ENCODE measurements around the gene TMIGD2. TPM values are rescaled to one million over a fixed set of nuclear protein-coding genes. Genes with fewer than 3 reads are reported as not detected.

TMIGD2 gene
- polyA plus RNA-seq, 2 donors = 0.31 to 0.47 TPM

GRCh38 chr19:4316956-4317355, 14.8 kb upstream of the TMIGD2 start:
- H3K27ac ChIP-seq (ENCODE audit: low read depth in 2 of 2, low read length in 1 of 2) = no peak overlapping the region
- H3K4me3 ChIP-seq (ENCODE audit: low read depth in 1 of 2, low read length in 2 of 2) = no peak overlapping the region
- H3K27me3 ChIP-seq (ENCODE audit: control insufficient read depth in 1 of 2, insufficient read depth in 2 of 2, low read length in 2 of 2) = no peaks in the 10 kb centered on the region
- 83 to 85% methylated on average over 9 of the region's 9 CpGs for WGBS, 2 donors
- peaks cover 0 to 6% of the 10 kb centered on the region in 2 donors for H3K9me3 ChIP-seq (ENCODE audit: control insufficient read depth in 2 of 2, insufficient read depth in 1 of 2, low read depth in 1 of 2, low read length in 1 of 2)
- H3K36me3 ChIP-seq (ENCODE audit: control insufficient read depth in 2 of 2, insufficient read depth in 2 of 2, low read length in 1 of 2) = no peaks in the 10 kb centered on the region
- H3K4me1 ChIP-seq (ENCODE audit: control insufficient read depth in 2 of 2, insufficient read depth in 2 of 2, low read length in 1 of 2) = no peaks in the 10 kb centered on the region

- no peaks in the 10 kb centered on the region for H3K36me3 ChIP-seq (ENCODE audit: control insufficient read depth in 2 of 2, insufficient read depth in 2 of 2, low read length in 1 of 2)
- H3K4me1 ChIP-seq (ENCODE audit: control insufficient read depth in 2 of 2, insufficient read depth in 2 of 2, low read length in 1 of 2) = no peaks in the 10 kb centered on the region
- no peaks in the 10 kb centered on the region for H3K27me3 ChIP-seq (ENCODE audit: control insufficient read depth in 1 of 2, insufficient read depth in 2 of 2, low read length in 2 of 2)
- no peak overlapping the region for H3K27ac ChIP-seq (ENCODE audit: low read depth in 2 of 2, low read length in 1 of 2)
- H3K4me3 ChIP-seq (ENCODE audit: low read depth in 1 of 2, low read length in 2 of 2) = no peak overlapping the region
- H3K9me3 ChIP-seq (ENCODE audit: control insufficient read depth in 2 of 2, insufficient read depth in 1 of 2, low read depth in 1 of 2, low read length in 1 of 2) = no peaks in the 10 kb centered on the region
- WGBS, 2 donors = 41 to 45% methylated on average over 12 of the region's 12 CpGs
Observed at GRCh38 chr19:4313847-4314490, 11.8 kb upstream of the TMIGD2 start.

- Histone ChIP-seq H3K27ac (ENCODE audit: low read depth in 2 of 2, low read length in 1 of 2) (no peak overlapping the region), H3K27me3 (ENCODE audit: control insufficient read depth in 1 of 2, insufficient read depth in 2 of 2, low read length in 2 of 2) (no peaks in the 10 kb centered on the region), H3K9me3 (ENCODE audit: control insufficient read depth in 2 of 2, insufficient read depth in 1 of 2, low read depth in 1 of 2, low read length in 1 of 2) (no peaks in the 10 kb centered on the region), H3K36me3 (ENCODE audit: control insufficient read depth in 2 of 2, insufficient read depth in 2 of 2, low read length in 1 of 2) (no peaks in the 10 kb centered on the region), H3K4me3 (ENCODE audit: low read depth in 1 of 2, low read length in 2 of 2) (no peak overlapping the region), H3K4me1 (ENCODE audit: control insufficient read depth in 2 of 2, insufficient read depth in 2 of 2, low read length in 1 of 2) (no peaks in the 10 kb centered on the region)
- WGBS, 2 donors = 89 to 91% methylated on average over 22 of the region's 22 CpGs
Observed at GRCh38 chr19:4310247-4311121, 8.3 kb upstream of the TMIGD2 start.

DNA sequence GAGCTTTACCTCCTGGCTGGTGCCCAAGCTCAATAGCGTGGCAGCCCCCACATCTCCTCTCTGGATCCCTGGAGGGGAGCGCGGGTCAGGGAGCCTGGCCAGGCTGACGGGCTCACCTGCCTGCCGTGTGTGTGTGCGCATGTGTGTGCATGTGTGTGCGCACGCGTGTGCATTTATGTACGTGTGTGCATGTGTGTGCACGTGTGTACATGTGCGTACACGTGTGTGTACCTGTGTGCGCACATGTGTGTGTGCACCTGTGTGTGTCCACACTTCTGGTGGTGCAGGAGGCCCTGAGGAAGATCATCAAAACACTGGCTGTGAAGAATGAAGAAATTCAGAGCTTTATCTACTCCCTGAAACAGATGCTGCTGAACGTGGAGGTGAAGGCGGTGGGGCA, 3.5 kb upstream of the TMIGD2 start:
- H3K4me3 ChIP-seq (ENCODE audit: low read depth in 1 of 2, low read length in 2 of 2) = no peak overlapping the region
- WGBS, 2 donors = 77 to 79% methylated on average over 16 of the region's 16 CpGs
- no peaks in the 10 kb centered on the region for H3K4me1 ChIP-seq (ENCODE audit: control insufficient read depth in 2 of 2, insufficient read depth in 2 of 2, low read length in 1 of 2)
- no peaks in the 10 kb centered on the region for H3K9me3 ChIP-seq (ENCODE audit: control insufficient read depth in 2 of 2, insufficient read depth in 1 of 2, low read depth in 1 of 2, low read length in 1 of 2)
- no peaks in the 10 kb centered on the region for H3K36me3 ChIP-seq (ENCODE audit: control insufficient read depth in 2 of 2, insufficient read depth in 2 of 2, low read length in 1 of 2)
- H3K27me3 ChIP-seq (ENCODE audit: control insufficient read depth in 1 of 2, insufficient read depth in 2 of 2, low read length in 2 of 2) = no peaks in the 10 kb centered on the region
- H3K27ac ChIP-seq (ENCODE audit: low read depth in 2 of 2, low read length in 1 of 2) = no peak overlapping the region

GRCh38 chr19:4305257-4305612, 3.0 kb upstream of the TMIGD2 start:
- Histone ChIP-seq H3K36me3 (ENCODE audit: control insufficient read depth in 2 of 2, insufficient read depth in 2 of 2, low read length in 1 of 2) (no peaks in the 10 kb centered on the region), H3K4me3 (ENCODE audit: low read depth in 1 of 2, low read length in 2 of 2) (no peak overlapping the region), H3K9me3 (ENCODE audit: control insufficient read depth in 2 of 2, insufficient read depth in 1 of 2, low read depth in 1 of 2, low read length in 1 of 2) (no peaks in the 10 kb centered on the region), H3K27ac (ENCODE audit: low read depth in 2 of 2, low read length in 1 of 2) (no peak overlapping the region), H3K27me3 (ENCODE audit: control insufficient read depth in 1 of 2, insufficient read depth in 2 of 2, low read length in 2 of 2) (no peaks in the 10 kb centered on the region), H3K4me1 (ENCODE audit: control insufficient read depth in 2 of 2, insufficient read depth in 2 of 2, low read length in 1 of 2) (no peaks in the 10 kb centered on the region)
- WGBS, 2 donors = 61 to 70% methylated on average over 7 of the region's 7 CpGs

GRCh38 chr19:4304538-4305256, 2.5 kb upstream of the TMIGD2 start, which contains the start of gene FSD1:
Gene FSD1 (plus strand): TSS chr19:4304598. CDS start chr19:4304747, 149 bp downstream.
- Histone ChIP-seq H3K4me3 (ENCODE audit: low read depth in 1 of 2, low read length in 2 of 2) (no peak within 1 kb of the TSS), H3K27me3 (ENCODE audit: control insufficient read depth in 1 of 2, insufficient read depth in 2 of 2, low read length in 2 of 2) (no peaks in the 10 kb centered on the region), H3K27ac (ENCODE audit: low read depth in 2 of 2, low read length in 1 of 2) (no peak within 1 kb of the TSS), H3K4me1 (ENCODE audit: control insufficient read depth in 2 of 2, insufficient read depth in 2 of 2, low read length in 1 of 2) (no peaks in the 10 kb centered on the region), H3K9me3 (ENCODE audit: control insufficient read depth in 2 of 2, insufficient read depth in 1 of 2, low read depth in 1 of 2, low read length in 1 of 2) (no peaks in the 10 kb centered on the region), H3K36me3 (ENCODE audit: control insufficient read depth in 2 of 2, insufficient read depth in 2 of 2, low read length in 1 of 2) (no peaks in the 10 kb centered on the region)
- 5 to 6% methylated on average over 36 to 63 of the region's 63 CpGs for WGBS, 2 donors

DNA sequence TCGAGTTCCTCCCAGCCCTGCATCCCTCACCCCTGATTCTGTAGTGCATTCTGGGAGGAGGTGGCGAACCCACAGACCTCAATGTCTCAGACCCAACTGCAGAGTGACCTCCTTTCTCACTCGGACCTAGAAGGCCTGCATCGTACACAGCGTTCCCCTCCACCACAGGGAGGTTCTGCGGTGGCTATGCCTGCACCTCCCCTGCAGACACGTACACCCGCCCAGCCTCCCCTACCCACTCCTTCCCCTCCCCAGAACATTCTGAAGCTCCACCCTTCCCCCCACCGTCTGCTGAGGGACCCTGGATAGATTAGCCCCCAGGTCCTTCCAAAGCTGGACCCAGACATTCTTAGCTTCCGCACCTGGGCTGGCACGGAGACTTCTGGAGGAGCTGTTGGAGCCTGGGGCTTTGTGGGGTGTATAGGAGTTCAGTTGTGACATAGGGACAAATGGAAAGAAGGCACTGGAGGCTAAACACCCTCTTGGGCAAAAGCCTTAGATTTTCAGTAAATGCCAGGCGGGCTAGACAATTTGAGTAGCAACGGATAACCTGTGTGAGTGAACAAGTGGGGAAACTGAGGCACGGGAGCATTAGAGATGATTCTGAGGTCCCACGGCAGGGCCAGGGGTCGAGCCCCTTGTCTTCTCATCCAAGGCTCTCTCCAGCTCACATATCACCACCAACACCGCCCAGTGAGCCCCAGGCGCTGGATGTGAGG, 1.8 kb upstream of the TMIGD2 start:
- H3K27ac ChIP-seq (ENCODE audit: low read depth in 2 of 2, low read length in 1 of 2) = no peak overlapping the region
- H3K9me3 ChIP-seq (ENCODE audit: control insufficient read depth in 2 of 2, insufficient read depth in 1 of 2, low read depth in 1 of 2, low read length in 1 of 2) = no peaks in the 10 kb centered on the region
- no peaks in the 10 kb centered on the region for H3K27me3 ChIP-seq (ENCODE audit: control insufficient read depth in 1 of 2, insufficient read depth in 2 of 2, low read length in 2 of 2)
- H3K4me1 ChIP-seq (ENCODE audit: control insufficient read depth in 2 of 2, insufficient read depth in 2 of 2, low read length in 1 of 2) = no peaks in the 10 kb centered on the region
- no peaks in the 10 kb centered on the region for H3K36me3 ChIP-seq (ENCODE audit: control insufficient read depth in 2 of 2, insufficient read depth in 2 of 2, low read length in 1 of 2)
- no peak overlapping the region for H3K4me3 ChIP-seq (ENCODE audit: low read depth in 1 of 2, low read length in 2 of 2)
- WGBS, 2 donors = 45 to 47% methylated on average over 18 of the region's 18 CpGs

DNA sequence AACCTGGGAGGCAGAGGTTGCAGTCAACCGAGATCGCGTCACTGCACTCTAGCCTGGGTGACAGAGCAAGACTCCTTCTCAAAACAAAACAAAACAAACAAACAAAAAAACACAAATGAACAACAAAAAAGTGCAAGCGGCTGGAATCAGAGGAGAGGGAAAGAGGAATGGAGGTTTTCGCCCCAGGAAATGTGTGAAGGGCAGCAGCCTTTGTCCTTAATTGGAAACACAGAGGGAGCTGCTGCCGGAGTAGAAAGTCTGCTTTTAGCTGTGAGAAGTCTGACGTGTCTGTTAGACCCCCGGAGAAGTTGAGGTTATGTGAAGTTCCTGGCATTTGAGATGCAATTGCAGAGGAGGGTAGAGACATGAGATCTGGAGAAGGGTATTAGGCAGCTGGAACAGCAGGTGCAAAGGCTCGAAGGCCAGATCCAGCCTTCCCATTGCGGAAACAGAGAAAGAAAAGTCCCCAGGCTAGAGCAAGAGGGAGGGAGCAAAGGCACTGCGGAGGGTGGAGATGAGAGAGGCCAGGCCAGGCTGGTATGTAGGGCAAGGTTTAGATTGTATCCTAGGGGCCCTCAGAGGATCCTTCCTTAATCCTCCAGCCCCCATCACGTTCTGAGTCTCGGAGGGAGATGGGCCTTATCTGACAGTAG, 473 bp downstream of the TMIGD2 start:
- H3K27me3 ChIP-seq (ENCODE audit: control insufficient read depth in 1 of 2, insufficient read depth in 2 of 2, low read length in 2 of 2) = no peaks in the 10 kb centered on the region
- 60 to 61% methylated on average over 13 of the region's 13 CpGs for WGBS, 2 donors
- H3K4me3 ChIP-seq (ENCODE audit: low read depth in 1 of 2, low read length in 2 of 2) = no peak overlapping the region
- H3K36me3 ChIP-seq (ENCODE audit: control insufficient read depth in 2 of 2, insufficient read depth in 2 of 2, low read length in 1 of 2) = no peaks in the 10 kb centered on the region
- H3K27ac ChIP-seq (ENCODE audit: low read depth in 2 of 2, low read length in 1 of 2) = no peak overlapping the region
- H3K9me3 ChIP-seq (ENCODE audit: control insufficient read depth in 2 of 2, insufficient read depth in 1 of 2, low read depth in 1 of 2, low read length in 1 of 2) = no peaks in the 10 kb centered on the region
- no peaks in the 10 kb centered on the region for H3K4me1 ChIP-seq (ENCODE audit: control insufficient read depth in 2 of 2, insufficient read depth in 2 of 2, low read length in 1 of 2)

GRCh38 chr19:4300589-4300988, 1.6 kb downstream of the TMIGD2 start:
- Histone ChIP-seq H3K4me3 (ENCODE audit: low read depth in 1 of 2, low read length in 2 of 2) (no peak overlapping the region), H3K27ac (ENCODE audit: low read depth in 2 of 2, low read length in 1 of 2) (no peak overlapping the region), H3K36me3 (ENCODE audit: control insufficient read depth in 2 of 2, insufficient read depth in 2 of 2, low read length in 1 of 2) (no peaks in the 10 kb centered on the region), H3K27me3 (ENCODE audit: control insufficient read depth in 1 of 2, insufficient read depth in 2 of 2, low read length in 2 of 2) (no peaks in the 10 kb centered on the region), H3K9me3 (ENCODE audit: control insufficient read depth in 2 of 2, insufficient read depth in 1 of 2, low read depth in 1 of 2, low read length in 1 of 2) (no peaks in the 10 kb centered on the region), H3K4me1 (ENCODE audit: control insufficient read depth in 2 of 2, insufficient read depth in 2 of 2, low read length in 1 of 2) (no peaks in the 10 kb centered on the region)
- 90 to 92% methylated on average over 3 of the region's 3 CpGs for WGBS, 2 donors
